GM23338 (cell line): ENCODE measurements around the gene SORCS2. TPM values are rescaled to one million over a fixed set of nuclear protein-coding genes. Genes with fewer than 3 reads are reported as not detected.

ENCODE experiments used
- ATAC-seq: fragments of 200-7000 bp; cut with Tn5 transposase; 3 replicates; pipeline ENCODE4 v1.9.1; 2020
- DNase-seq: peaks from one replicate; pipeline ENCODE4 v3.0.0-alpha.2; 2015; ENCODE audit warnings: low spot score
- H2AFZ ChIP-seq: fragments of 200-600 bp; sonication (generic); 2 replicates; pipeline ENCODE4 v1.8.0; 2016; ENCODE audit warnings: antibody characterized with exemption, mild to moderate bottlenecking, moderate library complexity
- H3F3A ChIP-seq: fragments of 200-600 bp; sonication (generic); replicated peaks from 2 replicates; pipeline ENCODE4 v1.8.0; 2017; ENCODE audit warnings: antibody characterized with exemption, mixed run types, low read depth
- H3K27ac ChIP-seq: fragments of 200-600 bp; sonication (generic); 2 replicates; pipeline ENCODE4 v1.6.1; 2016; ENCODE audit warnings: low read depth
- H3K27me3 ChIP-seq: fragments of 200-600 bp; sonication (generic); 2 replicates; pipeline ENCODE4 v1.8.0; 2016; ENCODE audit warnings: mild to moderate bottlenecking, mixed run types, moderate library complexity; ENCODE audit not compliant: insufficient read depth
- H3K36me3 ChIP-seq: fragments of 200-600 bp; sonication (generic); 2 replicates; pipeline ENCODE4 v1.8.0; 2016; ENCODE audit warnings: mild to moderate bottlenecking; ENCODE audit not compliant: insufficient read depth
- H3K4me1 ChIP-seq: fragments of 200-600 bp; sonication (generic); 2 replicates; pipeline ENCODE4 v1.8.0; 2016; ENCODE audit warnings: mild to moderate bottlenecking, moderate library complexity; ENCODE audit not compliant: insufficient read depth
- H3K4me2 ChIP-seq: fragments of 200-600 bp; sonication (generic); 2 replicates; pipeline ENCODE4 v1.7.1; 2017; ENCODE audit warnings: mixed run types
- H3K4me3 ChIP-seq: fragments of 200-600 bp; sonication (generic); 2 replicates; pipeline ENCODE4 v1.6.1; 2016; ENCODE audit warnings: mixed run types
- H3K79me2 ChIP-seq: fragments of 200-600 bp; sonication (generic); replicated peaks from 2 replicates; pipeline ENCODE4 v1.8.0; 2017; ENCODE audit warnings: mild to moderate bottlenecking; ENCODE audit not compliant: insufficient read depth
- H3K9me2 ChIP-seq: fragments of 200-600 bp; sonication (generic); 2 replicates; pipeline ENCODE4 v1.8.0; 2017; ENCODE audit not compliant: insufficient read depth
- H4K20me1 ChIP-seq: fragments of 200-600 bp; sonication (generic); replicated peaks from 2 replicates; pipeline ENCODE4 v1.8.0; 2017; ENCODE audit warnings: mild to moderate bottlenecking; ENCODE audit not compliant: insufficient read depth
- H3K27ac Mint-ChIP-seq: 2 replicates; pipeline ENCODE4 v1.8.0; 2020; ENCODE audit warnings: inconsistent platforms, mild to moderate bottlenecking, moderate library complexity, mixed read lengths
- H3K27me3 Mint-ChIP-seq: 3 replicates; pipeline ENCODE4 v1.8.0; 2022; ENCODE audit warnings: low read depth, mild to moderate bottlenecking, moderate library complexity, mixed read lengths, inconsistent platforms; ENCODE audit not compliant: insufficient read depth, poor library complexity
- H3K36me3 Mint-ChIP-seq: 3 replicates; pipeline ENCODE4 v1.8.0; 2021; ENCODE audit warnings: low read depth, mild to moderate bottlenecking, inconsistent platforms, moderate library complexity, mixed read lengths
- H3K4me1 Mint-ChIP-seq: 3 replicates; pipeline ENCODE4 v1.8.0; 2020; ENCODE audit warnings: mild to moderate bottlenecking, inconsistent platforms, mixed read lengths
- H3K4me3 Mint-ChIP-seq: 3 replicates; pipeline ENCODE4 v1.8.0; 2021; ENCODE audit warnings: moderate library complexity, mild to moderate bottlenecking, inconsistent platforms, mixed read lengths
- H3K9me3 Mint-ChIP-seq: 3 replicates; pipeline ENCODE4 v1.8.0; 2020; ENCODE audit warnings: moderate library complexity, mild to moderate bottlenecking, inconsistent platforms, mixed read lengths
- CREB1 ChIP-seq: fragments of 250-450 bp; sonication (Bioruptor Pico); IDR thresholded peaks from 2 replicates; pipeline ENCODE4 v1.5.0; 2020; ENCODE audit warnings: low read depth, mild to moderate bottlenecking, moderate library complexity
- CTCF ChIP-seq, 2 experiments: fragments of 200-600 bp in 1 of 2; sonication (generic) in 1 of 2; conservative IDR thresholded peaks; 2 replicates each; pipeline versions ENCODE4 v1.5.1 to v1.6.1; 2016 to 2017; ENCODE audit warnings: antibody characterized with exemption in 2 of 2, low read depth in 2 of 2, mild to moderate bottlenecking in 2 of 2, moderate library complexity in 1 of 2
- ETS1 ChIP-seq: IDR thresholded peaks from 2 replicates; pipeline ENCODE4 v1.6.1; 2016; ENCODE audit warnings: antibody characterized with exemption
- EZH2phosphoT487 ChIP-seq: fragments of 200-600 bp; sonication (generic); IDR thresholded peaks from one replicate; pipeline ENCODE4 v1.8.1; 2018; ENCODE audit warnings: antibody characterized with exemption; ENCODE audit not compliant: unreplicated experiment
- POLR2AphosphoS5 ChIP-seq: IDR thresholded peaks from 2 replicates; pipeline ENCODE4 v1.6.1; 2016; ENCODE audit warnings: antibody characterized with exemption, low read depth
- REST ChIP-seq: IDR thresholded peaks from one replicate; pipeline ENCODE4 v1.6.1; 2018; ENCODE audit warnings: antibody characterized with exemption; ENCODE audit not compliant: unreplicated experiment
- ZNF114 ChIP-seq: fragments of 250-450 bp; sonication (Bioruptor Pico); IDR thresholded peaks from 2 replicates; pipeline ENCODE4 v1.5.0; 2020; ENCODE audit warnings: mild to moderate bottlenecking, moderate library complexity
- ZNF331 ChIP-seq: fragments of 250-450 bp; sonication (Bioruptor Pico); IDR thresholded peaks from 2 replicates; pipeline ENCODE4 v1.5.0; 2020; ENCODE audit warnings: low read depth, mild to moderate bottlenecking, moderate library complexity
- ZNF462 ChIP-seq: fragments of 250-450 bp; sonication (Bioruptor Pico); IDR thresholded peaks from 2 replicates; pipeline ENCODE4 v1.5.0; 2020; ENCODE audit warnings: mild to moderate bottlenecking, moderate library complexity
- polyA plus RNA-seq: library from polyadenylated mRNA; unstranded; fragments of >200 nt; fragmentation: Nextera tagmentation; extraction: Ambion mirVana; gene quantifications from 2 replicates; pipeline ENCODE4 v1.2.1, GENCODE V29; 2016
- total RNA-seq: library from RNA; depleted of rRNA; stranded (reverse); fragments of >200 nt; shearing (Covaris generic); gene quantifications from 2 replicates; pipeline ENCODE4 v1.2.3, GENCODE V29; 2014

The SORCS2 gene
- total and polyA plus RNA-seq, 2 experiments from 2014 or later, result 0.47 to 2.4 TPM

GRCh38 chr4:7420661-7421040, 228.3 kb downstream of the SORCS2 start (continued):
- TF ChIP-seq CTCF (conservative IDR thresholded peaks at IDR 0.05; ENCODE audit: low read depth in 2 of 2) (no peak), ZNF462 (CRISPR knock-in tag) (no peak), CREB1 (CRISPR knock-in tag) (no peak), ZNF331 (CRISPR knock-in tag) (no peak), ZNF114 (CRISPR knock-in tag) (no peak), EZH2phosphoT487 (no peak)

GRCh38 chr4:7421356-7422150, 229.2 kb downstream of the SORCS2 start:
- H3K4me3 ChIP-seq, result no peak overlapping the region
- H4K20me1 ChIP-seq, result no peaks in the 10 kb centered on the region
- H3K36me3 ChIP-seq, result no peaks in the 10 kb centered on the region
- H3K27ac ChIP-seq, result no peak overlapping the region
- H3K9me3 Mint-ChIP-seq, result peaks cover 11% of the 10 kb centered on the region
- ATAC-seq, result no peak
- H3F3A ChIP-seq, result no peaks in the 10 kb centered on the region
- peaks cover 2% of the 10 kb centered on the region; the same call in 1 of the 2 replicates for H3K27me3 ChIP-seq
- H3K4me2 ChIP-seq, result no peak overlapping the region
- peaks cover 25% of the 10 kb centered on the region for H3K27me3 Mint-ChIP-seq
- no peaks in the 10 kb centered on the region for H3K4me1 ChIP-seq
- H2AFZ ChIP-seq, result no peak overlapping the region
- H3K4me1 Mint-ChIP-seq, result no peaks in the 10 kb centered on the region; the same call in 2 of the 3 replicates
- H3K4me3 Mint-ChIP-seq, result no peak overlapping the region
- 0 out of 3 replicates have a peak, but pooled peaks cover 2% of the 10 kb centered on the region for H3K36me3 Mint-ChIP-seq
- H3K27ac Mint-ChIP-seq, result no peak overlapping the region
- H3K9me2 ChIP-seq, result no peaks in the 10 kb centered on the region
- no peaks in the 10 kb centered on the region for H3K79me2 ChIP-seq
- DNase-seq, result no peak
- TF ChIP-seq REST (no peak), POLR2AphosphoS5 (no peak), EZH2phosphoT487 (no peak), ETS1 (no peak), CREB1 (CRISPR knock-in tag) (no peak)
